SK-N-SH treated with all-trans-retinoic acid at 6 μM for 48 hours (cell line): Measurements from ENCODE around the gene MSRB1.

Experiments
- BACH2 ChIP-seq: fragments of 250-450 bp; sonication (Bioruptor Pico); IDR thresholded peaks from 2 replicates; pipeline ENCODE4 v1.9.0; 2021; ENCODE audit warnings: mild to moderate bottlenecking, borderline replicate concordance
- CREB5 ChIP-seq: fragments of 250-450 bp; sonication (Bioruptor Pico); IDR thresholded peaks from 2 replicates; pipeline ENCODE4 v1.5.1; 2020; ENCODE audit warnings: low read depth, mild to moderate bottlenecking, moderate library complexity
- CSDC2 ChIP-seq: fragments of 250-450 bp; sonication (Bioruptor Pico); IDR thresholded peaks from 2 replicates; pipeline ENCODE4 v1.5.0; 2020; ENCODE audit warnings: mild to moderate bottlenecking, moderate library complexity
- GLIS3 ChIP-seq: fragments of 250-450 bp; sonication (Bioruptor Pico); IDR thresholded peaks from 2 replicates; pipeline ENCODE4 v1.5.0; 2020; ENCODE audit warnings: mild to moderate bottlenecking, moderate library complexity
- PATZ1 ChIP-seq: fragments of 250-450 bp; sonication (Bioruptor Pico); IDR thresholded peaks from 2 replicates; pipeline ENCODE4 v1.8.0; 2020; ENCODE audit warnings: mild to moderate bottlenecking, moderate library complexity, borderline replicate concordance
- TCF4 ChIP-seq: fragments of 250-450 bp; sonication (Bioruptor Pico); IDR thresholded peaks from 2 replicates; pipeline ENCODE4 v1.8.0; 2021; ENCODE audit warnings: mild to moderate bottlenecking, moderate library complexity, borderline replicate concordance
- TSHZ2 ChIP-seq: fragments of 250-450 bp; sonication (Bioruptor Pico); IDR thresholded peaks from 2 replicates; pipeline ENCODE4 v1.5.0; 2020; ENCODE audit warnings: mild to moderate bottlenecking, moderate library complexity
- ZC3H10 ChIP-seq: fragments of 250-450 bp; sonication (Bioruptor Pico); IDR thresholded peaks from 2 replicates; pipeline ENCODE4 v1.5.1; 2021; ENCODE audit warnings: mild to moderate bottlenecking, moderate library complexity
- ZFP3 ChIP-seq: fragments of 250-450 bp; sonication (Bioruptor Pico); IDR thresholded peaks from 2 replicates; pipeline ENCODE4 v1.5.0; 2020; ENCODE audit warnings: mild to moderate bottlenecking, moderate library complexity
- ZFP30 ChIP-seq: fragments of 450-650 bp; formaldehyde crosslinking; IDR thresholded peaks from 2 replicates; pipeline ENCODE4 v1.5.0; 2022; ENCODE audit warnings: mild to moderate bottlenecking, moderate library complexity
- ZNF565 ChIP-seq: fragments of 450-650 bp; formaldehyde crosslinking; conservative IDR thresholded peaks from 2 replicates; pipeline ENCODE4 v1.5.0; 2020; ENCODE audit warnings: low read depth, mild to moderate bottlenecking, moderate library complexity

- no peak for TF ChIP-seq GLIS3 (CRISPR knock-in tag)
- TF ChIP-seq CREB5 (CRISPR knock-in tag), result no peak
- TF ChIP-seq TCF4 (CRISPR knock-in tag), result no peak
- no peak for TF ChIP-seq TSHZ2 (CRISPR knock-in tag)
- TF ChIP-seq BACH2, result no peak
- TF ChIP-seq ZFP30 (CRISPR knock-in tag), result no peak
- no peak for TF ChIP-seq ZFP3 (CRISPR knock-in tag)
- TF ChIP-seq CSDC2 (CRISPR knock-in tag), result no peak
- TF ChIP-seq PATZ1 (CRISPR knock-in tag), result no peak
- no peak for TF ChIP-seq ZC3H10
- TF ChIP-seq ZNF565 (CRISPR knock-in tag), result no peak
Observed at GRCh38 chr16:1949507-1949906, 6.5 kb upstream of the MSRB1 start.
